ENCODE results near the gene CGNL1. TPM values are rescaled to one million over a fixed set of nuclear protein-coding genes. Genes with fewer than 3 reads are reported as not detected.

Gene CGNL1
- total RNA-seq, 8 experiments from 2014 or later, result 0.54 to 24.7 (median 0.82) TPM

DNA sequence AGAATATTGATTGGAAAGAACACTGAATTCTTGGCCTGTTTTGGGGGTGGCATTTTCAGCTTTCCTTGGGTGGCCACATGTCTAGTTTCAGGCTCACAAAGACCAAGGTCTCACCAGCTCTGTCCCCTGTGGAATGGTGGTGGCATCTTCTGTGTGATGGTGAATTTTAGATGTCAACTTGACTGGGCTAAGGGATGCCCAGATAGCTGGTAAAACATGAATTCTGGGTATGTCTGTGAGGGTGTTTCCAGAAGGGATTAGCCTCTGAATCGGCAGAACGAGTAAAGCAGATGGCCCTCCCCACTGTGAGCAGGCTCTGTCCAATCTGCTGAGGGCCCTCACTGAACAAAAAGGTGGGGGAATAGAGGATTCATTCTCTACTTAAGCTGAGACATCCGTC lies 181.0 kb downstream of the CGNL1 start:
- ATAC-seq (replicated peaks in 6 of 8), result no peak
- Histone ChIP-seq H3K4me1 (replicated peaks in 1 of 2) (peaks cover under 1 to 5% of the 10 kb centered on the region in 2 donors), H3K27ac (no peak overlapping the region), H3K4me3 (no peak overlapping the region)
- WGBS, 10 experiments, result 14 to 67% (median 60%) methylated on average over 1 to 2 of the region's 3 CpGs; no CpG with 5 or more reads in 6 of the 10 experiments
- in situ Hi-C loops (cut with MboI; ENCODE audit: low pct_unique_long_range_greater_than_20kb in 2 of 9, low sequenced_read_pairs in 9 of 9, unreplicated experiment in 9 of 9), result loop anchor here in 3 of 9 experiments (25.0 kb wide), 1 partner anchor 505 kb away; the partner anchor contains the start of gene ALDH1A2 (in 3 of the 3)

DNA sequence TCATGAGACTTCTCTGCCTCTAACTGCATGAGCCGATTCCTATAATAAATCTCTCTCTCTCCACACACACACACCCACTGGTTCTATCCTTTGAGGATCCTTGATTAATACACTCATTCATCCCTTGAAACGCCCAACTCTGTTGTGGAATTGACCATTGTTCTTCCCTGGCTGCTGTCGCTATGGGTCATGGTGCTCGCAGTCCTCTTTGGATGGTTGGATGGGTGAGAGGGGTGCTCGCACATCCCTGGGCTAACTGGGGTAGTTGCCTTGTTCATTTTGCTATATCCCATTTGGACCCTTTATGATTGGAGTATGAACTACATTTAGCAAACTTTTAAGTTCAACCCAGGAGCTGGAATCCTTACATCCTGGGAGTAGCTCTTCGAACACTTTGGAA lies 181.5 kb downstream of the CGNL1 start:
- WGBS, 10 experiments, result 0 to 90% (median 69%) methylated on average over 1 to 5 of the region's 6 CpGs; no CpG with 5 or more reads in 3 of the 10 experiments
- Histone ChIP-seq H3K27ac (no peak overlapping the region), H3K4me1 (replicated peaks in 1 of 2) (peaks cover 0 to 5% of the 10 kb centered on the region in 2 donors), H3K4me3 (no peak overlapping the region)
- in situ Hi-C loops (cut with MboI; ENCODE audit: low pct_unique_long_range_greater_than_20kb in 2 of 9, low sequenced_read_pairs in 9 of 9, unreplicated experiment in 9 of 9), result loop anchor here in 3 of 9 experiments (25.0 kb wide), 1 partner anchor 504 kb away; the partner anchor contains the start of gene ALDH1A2 (in 3 of the 3)
- ATAC-seq (replicated peaks in 6 of 8), result peak in 1 of 8 experiments; percentile 21

DNA sequence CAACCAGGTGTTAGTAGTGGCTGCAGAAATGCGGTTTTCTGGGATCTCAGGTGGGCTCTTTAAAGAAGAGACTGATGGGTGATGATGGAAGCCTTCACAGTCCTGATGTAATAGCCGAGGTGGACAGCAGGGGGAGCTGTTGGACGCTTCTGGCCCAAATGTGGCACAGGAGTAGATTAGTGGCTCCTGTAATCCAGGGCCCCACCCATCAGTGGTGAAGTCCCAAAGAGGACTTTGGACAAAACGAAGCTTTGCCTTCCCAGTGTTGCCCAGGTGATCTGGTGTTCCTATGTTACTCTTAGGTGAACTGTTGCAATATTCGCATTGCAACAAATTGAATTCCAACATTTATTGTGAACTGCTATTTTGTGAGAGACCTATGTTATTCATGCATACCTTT lies 183.6 kb downstream of the CGNL1 start:
- Histone ChIP-seq H3K27ac (no peak overlapping the region), H3K4me1 (replicated peaks in 1 of 2) (no peaks in the 10 kb centered on the region), H3K4me3 (no peak overlapping the region)
- in situ Hi-C loops (cut with MboI; ENCODE audit: low pct_unique_long_range_greater_than_20kb in 2 of 9, low sequenced_read_pairs in 9 of 9, unreplicated experiment in 9 of 9), result loop anchor here in 3 of 9 experiments (10.0 to 25.0 kb wide), 2 partner anchors 295 to 502 kb away; partner anchors contain the start of gene ALDH1A2 (in 3 of the 3)
- peak in 3 of 8 experiments; percentile 54 to 72 (median 65) for ATAC-seq (replicated peaks in 6 of 8)
- WGBS, 10 experiments, result 0 to 80% (median 40%) methylated on average over 1 to 5 of the region's 5 CpGs; no CpG with 5 or more reads in 3 of the 10 experiments

DNA sequence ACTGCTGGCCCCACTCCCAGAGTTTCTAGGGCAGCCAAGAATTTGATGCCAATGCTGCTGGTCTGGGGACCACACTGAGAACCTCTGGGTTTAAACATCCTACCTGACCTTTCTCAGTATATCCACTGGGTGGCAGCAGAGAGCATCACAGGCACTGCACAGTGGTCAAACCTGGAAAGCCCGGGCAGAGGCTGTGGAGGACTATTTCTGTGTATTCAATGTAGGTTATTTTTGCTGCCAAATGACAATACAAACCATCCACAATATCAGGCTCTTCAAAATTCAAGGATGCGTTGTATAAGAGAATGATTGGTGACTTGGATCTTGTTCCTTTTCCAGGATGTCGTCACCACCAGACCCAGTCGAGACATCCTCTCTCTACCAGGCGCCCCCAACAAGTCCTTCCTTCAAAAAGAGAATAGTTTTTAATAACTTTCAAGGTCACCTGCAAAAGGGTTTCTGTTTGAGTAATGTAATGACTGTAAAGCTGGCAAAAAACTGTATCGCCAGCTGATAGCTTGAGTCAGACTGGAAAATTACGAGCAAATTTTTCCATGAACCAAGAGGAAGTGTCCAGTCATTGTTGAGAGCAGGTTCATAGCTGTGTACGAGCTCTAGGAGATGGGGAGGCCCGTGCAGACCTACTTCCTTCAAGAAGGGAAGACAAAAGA lies 184.9 kb downstream of the CGNL1 start:
- Histone ChIP-seq H3K4me3 (no peak overlapping the region), H3K4me1 (replicated peaks in 1 of 2) (no peaks in the 10 kb centered on the region), H3K27ac (no peak overlapping the region)
- peak; percentile 79 to 98 (median 94) for ATAC-seq (replicated peaks in 6 of 8)
- in situ Hi-C loops (cut with MboI; ENCODE audit: low pct_unique_long_range_greater_than_20kb in 2 of 9, low sequenced_read_pairs in 9 of 9, unreplicated experiment in 9 of 9), result loop anchor here in 3 of 9 experiments (10.0 to 25.0 kb wide), 2 partner anchors 294 to 501 kb away; partner anchors contain the start of gene ALDH1A2 (in 3 of the 3)
- 15 to 75% (median 62%) methylated on average over 3 to 8 of the region's 9 CpGs; no CpG with 5 or more reads in 2 of the 10 experiments for WGBS, 10 experiments

DNA sequence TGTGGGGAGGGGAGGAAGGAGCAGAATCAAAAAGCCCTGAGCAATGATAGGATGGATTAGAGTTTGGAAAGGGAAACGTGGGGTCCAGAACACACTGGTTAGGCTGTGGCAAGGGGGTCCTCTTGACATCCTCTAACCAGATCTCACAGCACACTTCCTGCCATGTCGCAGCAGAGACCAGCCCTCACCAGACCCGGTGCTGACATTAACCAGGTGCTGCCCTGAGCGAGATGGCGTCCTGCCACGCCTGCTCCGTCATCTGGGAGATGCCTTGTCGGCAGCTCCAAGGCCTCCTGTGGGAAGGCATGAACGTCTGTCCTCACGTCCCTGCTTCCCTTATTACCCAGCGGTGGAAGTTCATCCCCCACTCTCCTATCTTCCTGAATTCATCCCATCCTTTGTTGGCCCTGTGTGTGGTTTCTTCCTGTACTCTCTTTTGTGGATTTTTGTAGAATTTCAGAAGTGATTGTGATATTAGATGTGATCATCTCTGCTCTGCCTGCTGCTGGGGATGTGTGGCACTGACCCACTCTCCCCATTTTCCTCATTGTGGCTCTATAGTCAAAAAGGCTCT lies 186.0 kb downstream of the CGNL1 start:
- Histone ChIP-seq H3K27ac (no peak overlapping the region), H3K4me3 (no peak overlapping the region), H3K4me1 (replicated peaks in 1 of 2) (no peaks in the 10 kb centered on the region)
- in situ Hi-C loops (cut with MboI; ENCODE audit: low pct_unique_long_range_greater_than_20kb in 2 of 9, low sequenced_read_pairs in 9 of 9, unreplicated experiment in 9 of 9), result loop anchor here in 3 of 9 experiments (10.0 to 25.0 kb wide), 2 partner anchors 293 to 500 kb away; partner anchors contain the start of gene ALDH1A2 (in 3 of the 3)
- ATAC-seq (replicated peaks in 6 of 8), result no peak
- 56 to 88% (median 78%) methylated on average over 4 to 8 of the region's 11 CpGs; no CpG with 5 or more reads in 5 of the 10 experiments for WGBS, 10 experiments

DNA sequence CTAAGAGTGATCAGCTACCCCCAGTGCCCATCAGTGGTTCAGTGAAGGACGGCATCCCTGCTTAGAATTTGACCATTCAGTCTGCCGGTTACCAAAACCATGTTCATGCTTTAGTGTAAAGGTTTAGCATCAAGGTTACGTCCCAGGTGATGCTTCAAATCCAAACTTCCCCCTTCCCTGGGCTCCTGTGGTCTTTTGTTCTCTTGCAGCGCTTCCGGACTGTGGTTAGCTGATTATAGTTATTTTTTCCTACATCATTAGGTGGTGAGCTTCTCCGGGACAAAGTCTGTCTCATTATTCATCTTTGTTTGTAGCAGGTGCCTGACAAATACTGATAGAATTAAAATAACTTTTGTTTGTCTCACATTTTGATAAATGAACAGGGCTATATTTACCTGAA lies 187.1 kb downstream of the CGNL1 start:
- ATAC-seq (replicated peaks in 6 of 8), result no peak

DNA sequence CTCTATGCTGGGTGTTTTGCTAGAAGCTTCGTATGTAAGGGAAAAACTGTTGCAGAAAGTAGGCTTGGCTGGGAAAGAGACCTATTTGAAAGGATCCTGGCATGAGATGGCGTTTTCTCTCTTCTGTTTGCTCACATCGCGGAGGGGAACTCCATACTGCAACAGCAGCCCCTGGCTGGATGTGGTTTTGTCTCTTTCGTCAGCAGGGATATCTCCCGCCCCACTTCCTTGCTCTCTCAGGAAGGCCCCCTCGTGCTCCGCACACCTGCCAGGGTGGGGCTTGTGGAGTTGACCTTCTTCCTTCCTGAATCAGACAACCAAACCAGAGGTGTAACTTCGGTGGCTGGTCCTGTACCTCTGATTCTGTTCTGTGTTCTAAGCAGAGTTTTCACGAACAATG lies 189.0 kb downstream of the CGNL1 start:
- ATAC-seq (replicated peaks in 6 of 8), result no peak
- WGBS, 10 experiments, result 20 to 84% (median 63%) methylated on average over 1 to 9 of the region's 10 CpGs; no CpG with 5 or more reads in 1 of the 10 experiments
- in situ Hi-C loops (cut with MboI; ENCODE audit: low pct_unique_long_range_greater_than_20kb in 2 of 9, low sequenced_read_pairs in 9 of 9, unreplicated experiment in 9 of 9), result loop anchor here in 3 of 9 experiments (10.0 to 25.0 kb wide), 2 partner anchors 289 to 497 kb away; partner anchors contain the start of gene ALDH1A2 (in 3 of the 3)
- Histone ChIP-seq H3K4me1 (replicated peaks in 1 of 2) (peaks cover 0 to 6% of the 10 kb centered on the region in 2 donors), H3K4me3 (no peak overlapping the region), H3K27ac (no peak overlapping the region)

More for the DNA sequence above, 187.1 kb downstream of the CGNL1 start:
- in situ Hi-C loops (cut with MboI; ENCODE audit: low pct_unique_long_range_greater_than_20kb in 2 of 9, low sequenced_read_pairs in 9 of 9, unreplicated experiment in 9 of 9), result loop anchor here in 3 of 9 experiments (10.0 to 25.0 kb wide), 2 partner anchors 291 to 499 kb away; partner anchors contain the start of gene ALDH1A2 (in 3 of the 3)
- 67 to 100% (median 83%) methylated on average over 1 to 5 of the region's 6 CpGs; no CpG with 5 or more reads in 1 of the 10 experiments for WGBS, 10 experiments
- H3K4me3 ChIP-seq, result no peak overlapping the region
- peaks cover 0 to 4% of the 10 kb centered on the region in 2 donors for H3K4me1 ChIP-seq (replicated peaks in 1 of 2)
- H3K27ac ChIP-seq, result no peak overlapping the region

DNA sequence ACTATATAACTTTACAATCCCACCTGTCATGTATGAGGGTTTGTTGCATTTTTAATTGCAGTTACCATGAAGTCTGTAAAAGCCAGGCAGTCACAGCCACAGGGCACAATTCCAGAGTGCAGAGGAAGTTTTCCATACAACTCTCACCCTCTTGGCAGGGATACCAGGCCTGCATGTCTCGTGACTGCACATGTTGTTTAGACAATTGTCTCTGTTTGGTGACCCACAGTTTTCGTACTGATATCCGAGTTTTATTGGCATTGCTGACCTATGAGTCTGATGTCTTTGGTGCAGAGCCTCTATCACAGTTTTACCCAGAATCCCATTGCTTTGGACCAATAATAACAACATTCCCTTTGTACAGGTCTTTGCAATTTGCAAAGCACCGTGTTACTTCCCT lies 190.5 kb downstream of the CGNL1 start:
- H3K4me1 ChIP-seq (replicated peaks in 1 of 2), result peaks cover 0 to 6% of the 10 kb centered on the region in 2 donors
- WGBS, 10 experiments, result 0 to 93% (median 48%) methylated on average over 1 to 4 of the region's 4 CpGs; no CpG with 5 or more reads in 3 of the 10 experiments
- no peak for ATAC-seq (replicated peaks in 6 of 8)
- in situ Hi-C loops (cut with MboI; ENCODE audit: low pct_unique_long_range_greater_than_20kb in 2 of 9, low sequenced_read_pairs in 9 of 9, unreplicated experiment in 9 of 9), result loop anchor here in 3 of 9 experiments (10.0 to 25.0 kb wide), 2 partner anchors 288 to 495 kb away; partner anchors contain the start of gene ALDH1A2 (in 3 of the 3)
- no peak overlapping the region for H3K4me3 ChIP-seq
- H3K27ac ChIP-seq, result no peak overlapping the region

DNA sequence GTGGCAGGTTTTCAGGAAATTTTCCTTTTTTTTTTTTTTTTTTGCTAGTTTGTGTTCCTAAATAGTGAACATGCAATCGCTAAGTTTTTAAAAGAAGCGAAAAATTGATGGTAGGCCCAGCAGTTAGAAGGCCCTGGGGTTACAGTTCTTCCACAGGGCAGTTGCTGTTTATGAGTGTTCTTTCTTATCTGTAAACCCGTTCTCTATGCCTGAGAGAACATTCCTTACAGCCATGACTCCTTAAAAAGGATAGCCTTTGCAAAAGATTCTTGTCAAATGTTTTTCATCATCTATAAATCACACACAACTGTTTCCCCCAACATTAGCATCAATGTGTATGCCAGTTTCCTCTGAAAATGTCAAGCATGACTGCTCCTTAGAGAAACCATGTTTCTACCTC lies 191.6 kb downstream of the CGNL1 start:
- ATAC-seq (replicated peaks in 6 of 8), result no peak
- in situ Hi-C loops (cut with MboI; ENCODE audit: low pct_unique_long_range_greater_than_20kb in 2 of 9, low sequenced_read_pairs in 9 of 9, unreplicated experiment in 9 of 9), result loop anchor here in 3 of 9 experiments (10.0 to 25.0 kb wide), 2 partner anchors 287 to 494 kb away; partner anchors contain the start of gene ALDH1A2 (in 3 of the 3)
- H3K4me3 ChIP-seq, result no peak overlapping the region
- H3K27ac ChIP-seq, result no peak overlapping the region
- 83 to 100% (median 89%) methylated on average over 1 to 3 of the region's 3 CpGs; no CpG with 5 or more reads in 1 of the 10 experiments for WGBS, 10 experiments
- peaks cover 0 to 6% of the 10 kb centered on the region in 2 donors for H3K4me1 ChIP-seq (replicated peaks in 1 of 2)

DNA sequence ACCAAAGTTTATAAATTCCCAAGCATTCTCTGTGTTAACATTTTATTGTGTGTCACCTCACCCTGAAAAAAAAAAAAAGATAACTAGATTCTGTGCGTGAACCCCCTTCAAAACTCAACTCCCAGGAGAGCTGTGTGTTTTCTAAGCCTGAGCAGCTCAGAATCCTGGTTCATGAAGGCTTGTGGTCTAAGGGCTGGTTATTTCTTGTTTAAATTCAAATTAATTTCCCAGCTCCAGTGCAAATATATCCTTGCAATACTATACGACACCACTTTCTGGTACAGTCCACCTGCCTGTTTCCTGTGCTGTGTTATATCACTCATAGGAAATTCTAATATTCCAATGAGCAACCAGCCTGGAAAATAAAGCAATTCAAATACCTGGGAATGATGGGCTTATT lies 192.0 kb downstream of the CGNL1 start:
- H3K27ac ChIP-seq, result no peak overlapping the region
- peaks cover 0 to 6% of the 10 kb centered on the region in 2 donors for H3K4me1 ChIP-seq (replicated peaks in 1 of 2)
- in situ Hi-C loops (cut with MboI; ENCODE audit: low pct_unique_long_range_greater_than_20kb in 2 of 9, low sequenced_read_pairs in 9 of 9, unreplicated experiment in 9 of 9), result loop anchor here in 3 of 9 experiments (10.0 to 25.0 kb wide), 2 partner anchors 287 to 494 kb away; partner anchors contain the start of gene ALDH1A2 (in 3 of the 3)
- WGBS, 10 experiments, result 59 to 100% (median 75%) methylated on average over 1 to 2 of the region's 2 CpGs; no CpG with 5 or more reads in 2 of the 10 experiments
- ATAC-seq (replicated peaks in 6 of 8), result peak in 3 of 8 experiments; percentile 70 to 71 (median 71)
- no peak overlapping the region for H3K4me3 ChIP-seq

DNA sequence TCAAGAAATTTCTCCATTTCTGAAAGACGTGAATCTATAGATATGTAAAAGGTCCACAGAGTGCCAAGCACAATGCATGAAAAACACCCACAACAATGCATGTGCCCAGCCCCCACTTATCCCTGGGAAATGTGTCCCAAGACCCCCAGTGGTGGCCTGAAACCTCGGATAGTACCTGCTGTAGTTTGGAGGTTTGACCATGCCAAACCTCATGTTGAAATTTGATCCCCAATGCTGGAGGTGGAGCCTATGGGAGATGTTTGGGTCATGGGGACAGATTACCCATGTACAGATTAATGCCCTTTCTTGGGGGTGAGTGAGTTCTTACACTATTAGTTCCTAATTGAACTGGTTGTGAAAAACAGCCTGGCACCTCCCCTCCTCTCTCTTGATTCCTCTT lies 194.0 kb downstream of the CGNL1 start:
- WGBS, 10 experiments, result 0 to 79% (median 56%) methylated on average over 1 to 2 of the region's 2 CpGs; no CpG with 5 or more reads in 1 of the 10 experiments
- peaks cover 0 to 6% of the 10 kb centered on the region in 2 donors for H3K4me1 ChIP-seq (replicated peaks in 1 of 2)
- H3K27ac ChIP-seq, result no peak overlapping the region
- no peak overlapping the region for H3K4me3 ChIP-seq
- no peak for ATAC-seq (replicated peaks in 6 of 8)
- in situ Hi-C loops (cut with MboI; ENCODE audit: low pct_unique_long_range_greater_than_20kb in 2 of 9, low sequenced_read_pairs in 9 of 9, unreplicated experiment in 9 of 9), result loop anchor here in 3 of 9 experiments (25.0 kb wide), 1 partner anchor 492 kb away; the partner anchor contains the start of gene ALDH1A2 (in 3 of the 3)

DNA sequence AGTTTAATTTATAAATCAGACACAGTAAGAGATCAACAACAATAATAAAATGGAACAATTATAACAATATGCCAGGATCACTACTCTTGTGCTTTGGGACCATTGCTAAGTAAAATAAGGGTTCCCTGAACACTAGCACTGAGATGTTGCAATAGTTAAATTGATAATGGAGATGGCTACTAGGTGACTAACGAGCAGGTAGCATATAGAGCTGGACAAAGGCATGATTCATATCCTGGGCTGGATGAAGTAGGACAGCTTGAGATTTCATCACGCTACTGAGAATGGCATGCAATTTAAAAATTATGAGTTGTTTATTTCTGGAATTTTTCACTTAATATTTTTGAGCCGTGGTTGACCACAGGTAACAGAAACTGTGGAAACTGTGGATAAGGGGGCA lies 194.7 kb downstream of the CGNL1 start:
- Histone ChIP-seq H3K4me3 (no peak overlapping the region), H3K27ac (no peak overlapping the region), H3K4me1 (replicated peaks in 1 of 2) (peaks cover 0 to 6% of the 10 kb centered on the region in 2 donors)
- no peak for ATAC-seq (replicated peaks in 6 of 8)
- in situ Hi-C loops (cut with MboI; ENCODE audit: low pct_unique_long_range_greater_than_20kb in 2 of 9, low sequenced_read_pairs in 9 of 9, unreplicated experiment in 9 of 9), result loop anchor here in 3 of 9 experiments (25.0 kb wide), 1 partner anchor 491 kb away; the partner anchor contains the start of gene ALDH1A2 (in 3 of the 3)
- 5 to 100% (median 43%) methylated on average over 2 to 3 of the region's 3 CpGs; no CpG with 5 or more reads in 2 of the 10 experiments for WGBS, 10 experiments
